Jurkat, Clone E6-1 (cell line): Measurements from ENCODE around the gene CTSE.

Experiments
- DNase-seq: peaks from one replicate; pipeline ENCODE4 v3.0.0-alpha.2; 2011; ENCODE audit warnings: low read depth, low spot score
- H3K4me3 ChIP-seq: 2 replicates; pipeline ENCODE4 v1.5.1; 2011; ENCODE audit warnings: mild to moderate bottlenecking, low read length, control low read depth, moderate library complexity

Gene CTSE

GRCh38 chr1:206021626-206022365 lies 1.9 kb downstream of the CTSE start:
- no peak for DNase-seq
- H3K4me3 ChIP-seq, result no peak overlapping the region

- no peak overlapping the region for H3K4me3 ChIP-seq
- no peak for DNase-seq
Observed at GRCh38 chr1:206021008-206021625, 2.6 kb downstream of the CTSE start.

GRCh38 chr1:206020393-206021007 lies 3.2 kb downstream of the CTSE start:
- DNase-seq, result no peak
- H3K4me3 ChIP-seq, result no peak overlapping the region

GRCh38 chr1:206015071-206015470 lies 8.6 kb downstream of the CTSE start:
- H3K4me3 ChIP-seq, result no peak overlapping the region
- no peak for DNase-seq

- no peak for DNase-seq
- no peak overlapping the region for H3K4me3 ChIP-seq
Observed at GRCh38 chr1:206014601-206015000, 9.1 kb downstream of the CTSE start.

- DNase-seq, result peak; percentile 58
- H3K4me3 ChIP-seq, result no peak overlapping the region
Observed at GRCh38 chr1:206013026-206013795, 10.5 kb downstream of the CTSE start.

- H3K4me3 ChIP-seq, result peak overlapping the region; percentile 31
- DNase-seq, result peak; percentile 97
Observed at GRCh38 chr1:206012086-206012859, 11.4 kb downstream of the CTSE start.

- H3K4me3 ChIP-seq, result no peak overlapping the region
- DNase-seq, result no peak
Observed at GRCh38 chr1:206011057-206011456, 12.6 kb downstream of the CTSE start.

GRCh38 chr1:206010060-206010459 lies 13.6 kb downstream of the CTSE start:
- DNase-seq, result no peak
- no peak overlapping the region for H3K4me3 ChIP-seq

- no peak overlapping the region for H3K4me3 ChIP-seq
- no peak for DNase-seq
Observed at GRCh38 chr1:206006946-206007345, 16.7 kb downstream of the CTSE start.

- H3K4me3 ChIP-seq, result no peak overlapping the region
- no peak for DNase-seq
Observed at GRCh38 chr1:206005778-206006180, 17.9 kb downstream of the CTSE start.

- DNase-seq, result no peak
- H3K4me3 ChIP-seq, result no peak overlapping the region
Observed at GRCh38 chr1:206005234-206005633, 18.5 kb downstream of the CTSE start.

GRCh38 chr1:206004826-206005225 lies 18.9 kb downstream of the CTSE start:
- no peak for DNase-seq
- no peak overlapping the region for H3K4me3 ChIP-seq

GRCh38 chr1:206003854-206004800 lies 19.6 kb downstream of the CTSE start:
- H3K4me3 ChIP-seq, result no peak overlapping the region
- DNase-seq, result no peak

GRCh38 chr1:206002871-206003801 lies 20.6 kb downstream of the CTSE start, which contains the start of gene RAB7B:
RAB7B (minus strand) TSS chr1:206003395; CDS start chr1:205994135, 9,260 bp downstream.
- DNase-seq, result no peak
- no peak within 1 kb of the TSS for H3K4me3 ChIP-seq

- H3K4me3 ChIP-seq, result no peak overlapping the region
- DNase-seq, result no peak
Observed at GRCh38 chr1:206002160-206002559, 21.5 kb downstream of the CTSE start.

GRCh38 chr1:206001476-206001888 lies 22.2 kb downstream of the CTSE start:
- no peak for DNase-seq
- no peak overlapping the region for H3K4me3 ChIP-seq
